ENCODE measurements around the gene USPL1.

Gene USPL1

DNA sequence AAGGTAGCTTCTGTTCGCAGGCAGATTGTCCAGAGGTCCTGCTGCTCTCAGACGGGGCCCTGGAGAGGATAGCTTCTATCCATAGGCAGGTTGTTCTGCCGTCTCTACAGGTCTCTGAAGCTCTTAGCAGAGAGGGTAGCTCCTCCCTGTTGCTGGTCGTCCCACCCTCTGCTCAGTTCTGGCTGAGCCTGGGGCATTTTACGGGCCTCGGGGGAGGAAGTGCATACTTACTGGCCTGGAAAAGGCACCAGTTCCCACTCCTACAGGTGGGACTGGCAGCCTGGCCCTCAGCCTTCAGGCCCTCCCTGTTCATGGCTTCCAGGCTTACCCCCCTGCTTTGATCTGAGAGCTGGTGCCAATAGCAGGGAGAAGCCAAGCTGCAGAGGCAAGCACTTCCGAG is 42.3 kb downstream of the USPL1 start:
- no peak for TF ChIP-seq CTCF (IDR thresholded peaks at IDR 0.05; ENCODE audit: control extremely low read depth, extremely low read depth, low read depth, missing control alignments)
- ChIA-PET CTCF (interaction anchor here (1.0 to 1.7 kb wide), 3 partner anchors 10 to 15 kb away, joined by 3 to 5 read pairs (median 3); no protein-coding TSS in a partner anchor), POLR2A (no interaction called here)
- DNase-seq (ENCODE audit: extremely low spot score) = no peak

- ChIA-PET POLR2A (no interaction called here), CTCF (no interaction called here)
- no peak for TF ChIP-seq CTCF (IDR thresholded peaks at IDR 0.05; ENCODE audit: control extremely low read depth, extremely low read depth, low read depth, missing control alignments)
- no peak for DNase-seq (ENCODE audit: extremely low spot score)
Observed at GRCh38 chr13:30660796-30661195, 43.1 kb downstream of the USPL1 start.

- POLR2A ChIA-PET = no interaction called here
- CTCF ChIA-PET = interaction anchor here (0.9 to 1.6 kb wide), 2 partner anchors 17 to 139 kb away, joined by 3 to 4 read pairs; no protein-coding TSS in a partner anchor
- no peak for DNase-seq (ENCODE audit: extremely low spot score)
- no peak for TF ChIP-seq CTCF (IDR thresholded peaks at IDR 0.05; ENCODE audit: control extremely low read depth, extremely low read depth, low read depth, missing control alignments)
Observed at GRCh38 chr13:30664689-30665275, 47.1 kb downstream of the USPL1 start.

GRCh38 chr13:30665638-30666037 is 47.9 kb downstream of the USPL1 start:
- DNase-seq (ENCODE audit: extremely low spot score) = no peak
- ChIA-PET CTCF (interaction anchor here (0.9 to 1.6 kb wide), 2 partner anchors 16 to 139 kb away, joined by 3 to 4 read pairs; no protein-coding TSS in a partner anchor), POLR2A (no interaction called here)
- no peak for TF ChIP-seq CTCF (IDR thresholded peaks at IDR 0.05; ENCODE audit: control extremely low read depth, extremely low read depth, low read depth, missing control alignments)

DNA sequence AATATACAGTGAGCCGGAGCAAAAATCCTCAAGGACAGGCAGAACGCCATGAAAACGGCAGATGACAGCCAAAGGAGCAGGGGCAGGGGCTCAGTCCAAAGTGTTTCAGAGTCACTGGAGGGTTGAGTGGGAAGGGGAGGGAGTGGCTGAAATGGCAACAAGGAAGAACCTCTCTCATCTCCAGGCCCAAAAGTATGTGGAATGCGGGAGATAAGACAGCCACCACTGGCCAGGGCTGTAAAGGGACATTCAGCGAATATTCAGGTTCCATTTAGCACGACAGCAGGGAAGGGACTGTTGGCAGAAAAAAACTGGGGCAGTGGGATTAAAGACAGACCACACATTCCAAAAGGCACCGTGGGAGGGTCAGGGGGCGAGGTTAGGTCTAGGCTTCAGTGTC is 48.4 kb downstream of the USPL1 start:
- POLR2A ChIA-PET = no interaction called here
- no peak for DNase-seq (ENCODE audit: extremely low spot score)
- no peak for TF ChIP-seq CTCF (IDR thresholded peaks at IDR 0.05; ENCODE audit: control extremely low read depth, extremely low read depth, low read depth, missing control alignments)
- CTCF ChIA-PET = interaction anchor here (1.6 kb wide), 1 partner anchor 138 kb away, joined by 4 read pairs; no protein-coding TSS in a partner anchor

DNA sequence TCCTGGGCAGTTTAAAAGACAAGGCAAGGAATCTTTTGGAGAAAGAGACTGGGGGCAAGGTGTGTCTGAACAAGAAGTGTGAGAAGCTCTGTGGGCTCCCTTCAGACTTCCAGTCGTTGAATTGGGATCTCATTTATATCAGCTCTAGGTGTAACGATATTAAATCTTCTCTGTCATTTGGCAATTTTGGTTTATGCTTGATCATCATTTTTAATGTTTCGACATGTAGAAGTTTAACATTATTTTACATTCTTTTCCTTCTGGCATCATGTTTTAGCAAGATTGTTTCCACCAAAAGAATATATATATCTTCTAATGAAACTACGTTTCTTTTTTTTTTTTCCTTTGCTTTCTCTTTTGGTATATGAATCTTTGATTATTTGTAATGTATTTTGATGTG is 49.3 kb downstream of the USPL1 start:
- DNase-seq (ENCODE audit: extremely low spot score) = no peak
- ChIA-PET CTCF (no interaction called here), POLR2A (no interaction called here)
- no peak for TF ChIP-seq CTCF (IDR thresholded peaks at IDR 0.05; ENCODE audit: control extremely low read depth, extremely low read depth, low read depth, missing control alignments)

Measured in GM10248 (cell line).